ENCODE results near the gene DUS4L. TPM values are rescaled to one million over a fixed set of nuclear protein-coding genes. Genes with fewer than 3 reads are reported as not detected.

DUS4L gene
- total RNA-seq, 1 donor from 2014 or later = 14.2 TPM

Other genes with a start within 250 kb of the DUS4L start
- gene GPR22, start 93.9 kb upstream of the DUS4L start, total RNA-seq = not detected in 2 replicates
- 23.1 and 31.4 TPM in 2 replicates for gene COG5, start 51 bp upstream of the DUS4L start, total RNA-seq
- 53.9 and 73.5 TPM in 2 replicates for gene BCAP29, start 16.3 kb downstream of the DUS4L start, total RNA-seq
- 0.35 and 0.43 TPM in 2 replicates for gene SLC26A4, start 96.9 kb downstream of the DUS4L start, total RNA-seq
- gene CBLL1, start 180.2 kb downstream of the DUS4L start, total RNA-seq = 21.3 and 26.0 TPM in 2 replicates
- not detected in 2 replicates for gene SLC26A3, start 239.3 kb downstream of the DUS4L start, total RNA-seq